H9 (cell line): Measurements from ENCODE around the gene PCSK1. TPM values are rescaled to one million over a fixed set of nuclear protein-coding genes. Genes with fewer than 3 reads are reported as not detected.

ENCODE experiments used
- DNase-seq: peaks from one replicate; pipeline ENCODE4 v3.0.0-alpha.2; 2017
- H2AFZ ChIP-seq: one replicate; pipeline ENCODE4 v1.6.1; 2013; ENCODE audit warnings: mild to moderate bottlenecking, low read length, control low read depth, moderate library complexity
- H2AK5ac ChIP-seq: 2 replicates; pipeline ENCODE4 v1.6.1; 2013; ENCODE audit warnings: low read length, control low read depth, mixed read lengths; ENCODE audit not compliant: insufficient read length
- H2BK120ac ChIP-seq: one replicate; pipeline ENCODE4 v1.6.1; 2013; ENCODE audit warnings: low read depth, mild to moderate bottlenecking, low read length, control low read depth, inconsistent platforms; ENCODE audit not compliant: poor library complexity, severe bottlenecking
- H2BK12ac ChIP-seq: 2 replicates; pipeline ENCODE4 v1.6.1; 2013; ENCODE audit warnings: low read length, control low read depth, mixed read lengths, low read depth; ENCODE audit not compliant: insufficient read length
- H2BK15ac ChIP-seq: 2 replicates; pipeline ENCODE4 v1.6.1; 2013; ENCODE audit warnings: low read depth, low read length, control low read depth
- H2BK20ac ChIP-seq: one replicate; pipeline ENCODE4 v1.6.1; 2013; ENCODE audit warnings: low read depth, mild to moderate bottlenecking, low read length, control low read depth, inconsistent platforms; ENCODE audit not compliant: poor library complexity, severe bottlenecking
- H2BK5ac ChIP-seq: 2 replicates; pipeline ENCODE4 v1.6.1; 2013; ENCODE audit warnings: low read length, control low read depth, mixed read lengths; ENCODE audit not compliant: insufficient read length
- H3K14ac ChIP-seq: 2 replicates; pipeline ENCODE4 v1.6.1; 2013; ENCODE audit warnings: low read length, control low read depth; ENCODE audit not compliant: insufficient read depth
- H3K18ac ChIP-seq: 2 replicates; pipeline ENCODE4 v1.6.1; 2013; ENCODE audit warnings: low read depth, mild to moderate bottlenecking, mixed read lengths, low read length, control low read depth; ENCODE audit not compliant: insufficient read length
- H3K23ac ChIP-seq: 2 replicates; pipeline ENCODE4 v1.6.1; 2013; ENCODE audit warnings: low read length, control low read depth, mixed read lengths, low read depth; ENCODE audit not compliant: insufficient read length
- H3K23me2 ChIP-seq: 2 replicates; pipeline ENCODE4 v1.6.1; 2013; ENCODE audit warnings: low read depth, mild to moderate bottlenecking, mixed read lengths, low read length, control low read depth; ENCODE audit not compliant: insufficient read length, poor library complexity, severe bottlenecking
- H3K27ac ChIP-seq: 2 replicates; pipeline ENCODE4 v1.5.1; 2013; ENCODE audit warnings: low read length, control low read depth, mixed read lengths, low read depth; ENCODE audit not compliant: insufficient read length
- H3K27me3 ChIP-seq: 2 replicates; pipeline ENCODE4 v1.6.1; 2013; ENCODE audit warnings: low read length, control low read depth, inconsistent platforms; ENCODE audit not compliant: insufficient read depth
- H3K4ac ChIP-seq: 2 replicates; pipeline ENCODE4 v1.6.1; 2013; ENCODE audit warnings: low read depth, mild to moderate bottlenecking, control low read depth, inconsistent platforms, low read length, moderate library complexity
- H3K4me1 ChIP-seq: 2 replicates; pipeline ENCODE4 v1.6.1; 2013; ENCODE audit warnings: low read length, control low read depth, inconsistent platforms; ENCODE audit not compliant: insufficient read depth
- H3K4me2 ChIP-seq: 2 replicates; pipeline ENCODE4 v1.6.1; 2013; ENCODE audit warnings: low read length, control low read depth, mixed read lengths; ENCODE audit not compliant: insufficient read length, insufficient read depth
- H3K56ac ChIP-seq: 2 replicates; pipeline ENCODE4 v1.6.1; 2013; ENCODE audit warnings: low read depth, mild to moderate bottlenecking, mixed read lengths, low read length, control low read depth; ENCODE audit not compliant: insufficient read length
- H3K79me1 ChIP-seq: 2 replicates; pipeline ENCODE4 v1.6.1; 2013; ENCODE audit warnings: low read depth, mild to moderate bottlenecking, moderate library complexity, low read length, control low read depth, inconsistent platforms; ENCODE audit not compliant: insufficient read depth, poor library complexity, severe bottlenecking
- H3K79me2 ChIP-seq: 2 replicates; pipeline ENCODE4 v1.6.1; 2013; ENCODE audit warnings: low read length, control low read depth, inconsistent platforms; ENCODE audit not compliant: insufficient read depth
- H3K9ac ChIP-seq: 2 replicates; pipeline ENCODE4 v1.6.1; 2013; ENCODE audit warnings: low read length, control low read depth, mixed read lengths; ENCODE audit not compliant: insufficient read length; ENCODE audit errors: extremely low read depth
- H3K9me3 ChIP-seq: one replicate; pipeline ENCODE4 v1.6.1; 2013; ENCODE audit warnings: low read depth, low read length, inconsistent platforms; ENCODE audit not compliant: control insufficient read depth
- H3T11ph ChIP-seq: one replicate; pipeline ENCODE4 v1.6.1; 2013; ENCODE audit warnings: mild to moderate bottlenecking, low read length, control low read depth, inconsistent platforms
- H4K20me1 ChIP-seq: one replicate; pipeline ENCODE4 v1.6.1; 2013; ENCODE audit not compliant: control insufficient read depth, insufficient read length, insufficient read depth
- H4K5ac ChIP-seq: 2 replicates; pipeline ENCODE4 v1.6.1; 2013; ENCODE audit warnings: low read depth, mild to moderate bottlenecking, mixed read lengths, low read length, control low read depth; ENCODE audit not compliant: insufficient read length
- H4K8ac ChIP-seq: replicated peaks from 2 replicates; pipeline ENCODE4 v1.6.1; 2013; ENCODE audit warnings: low read length, control low read depth, mixed read lengths, low read depth; ENCODE audit not compliant: insufficient read length
- H4K91ac ChIP-seq: 2 replicates; pipeline ENCODE4 v1.6.1; 2013; ENCODE audit warnings: low read depth, mild to moderate bottlenecking, moderate library complexity, mixed read lengths, low read length, control low read depth; ENCODE audit not compliant: insufficient read length
- H3K27ac Mint-ChIP-seq, 3 experiments: 2 replicates in 2 of 3; 3 replicates in 1 of 3; pipeline ENCODE4 v1.8.0; 2020 to 2021; ENCODE audit warnings: mixed read lengths in 3 of 3, mild to moderate bottlenecking in 1 of 3, moderate library complexity in 1 of 3
- H3K27me3 Mint-ChIP-seq: 2 replicates; pipeline ENCODE4 v1.8.0; 2021; ENCODE audit warnings: low read depth, mild to moderate bottlenecking, moderate library complexity, mixed read lengths
- H3K36me3 Mint-ChIP-seq, 3 experiments: 2 replicates in 2 of 3; 3 replicates in 1 of 3; pipeline ENCODE4 v1.8.0; 2020 to 2021; ENCODE audit warnings: low read depth in 3 of 3, mixed read lengths in 3 of 3; ENCODE audit not compliant: insufficient read depth in 1 of 3
- H3K4me1 Mint-ChIP-seq, 2 experiments: 2 replicates each; pipeline ENCODE4 v1.8.0; 2020; ENCODE audit warnings: mixed read lengths in 2 of 2
- H3K4me3 Mint-ChIP-seq, 2 experiments: 2 replicates in 1 of 2; 3 replicates in 1 of 2; pipeline ENCODE4 v1.8.0; 2020 to 2021; ENCODE audit warnings: mild to moderate bottlenecking in 2 of 2, mixed read lengths in 2 of 2, moderate library complexity in 1 of 2
- H3K9me3 Mint-ChIP-seq, 2 experiments: 2 replicates in 1 of 2; 3 replicates in 1 of 2; pipeline ENCODE4 v1.8.0; 2020; ENCODE audit warnings: mild to moderate bottlenecking in 2 of 2, mixed read lengths in 2 of 2, moderate library complexity in 1 of 2
- CTCF ChIP-seq: fragments of 200-600 bp; sonication (generic); conservative IDR thresholded peaks from 3 replicates; pipeline ENCODE4 v1.8.0; 2021; ENCODE audit warnings: antibody characterized with exemption, mild to moderate bottlenecking
- WGBS: extraction: QIAGEN DNeasy Blood & Tissue Kit; methylation state at CpG from one replicate; pipeline ENCODE4 v1.1.7; 2013; ENCODE audit warnings: missing lambda C conversion rate, low lambda C conversion rate, mixed read lengths; ENCODE audit not compliant: insufficient read length; ENCODE audit errors: extremely low coverage; 5-methylcytosine and 5-hydroxymethylcytosine counted together
- total RNA-seq: library from RNA; stranded (reverse); gene quantifications from 2 replicates; pipeline ENCODE4 v1.2.1, GENCODE V29; 2021

PCSK1 gene
- total RNA-seq, 1 experiment from 2014 or later, result 2.9 TPM

- no peak overlapping the region for H3K9ac ChIP-seq
- Mint-ChIP-seq H3K4me1 (peaks cover 6% of the 10 kb centered on the region in 2 experiments; a peak in 3 of 4 replicates), H3K27me3 (no peaks in the 10 kb centered on the region), H3K9me3 (no peaks in the 10 kb centered on the region), H3K27ac (no peak overlapping the region), H3K4me3 (no peak overlapping the region), H3K36me3 (no peaks in the 10 kb centered on the region)
- no peaks in the 10 kb centered on the region for H3K9me3 ChIP-seq
- no peak overlapping the region for H3K4me2 ChIP-seq
- H4K20me1 ChIP-seq, result no peaks in the 10 kb centered on the region
- no peak overlapping the region for H2BK12ac ChIP-seq
- no peak overlapping the region for H2BK120ac ChIP-seq
- no peak overlapping the region for H4K91ac ChIP-seq
- H3K23ac ChIP-seq, result no peak overlapping the region
- H3K14ac ChIP-seq, result no peak overlapping the region
- no peaks in the 10 kb centered on the region for H3K27me3 ChIP-seq
- H2AK5ac ChIP-seq, result no peak overlapping the region
- no peaks in the 10 kb centered on the region for H3K79me1 ChIP-seq
- H4K5ac ChIP-seq, result no peak overlapping the region
- no peak overlapping the region for H4K8ac ChIP-seq
- no peaks in the 10 kb centered on the region for H3K23me2 ChIP-seq
- no peak overlapping the region for H3K56ac ChIP-seq
- H3K18ac ChIP-seq, result no peak overlapping the region
- no peak overlapping the region for H3K4ac ChIP-seq
- H3K27ac ChIP-seq, result no peak overlapping the region
- no peak overlapping the region for H2BK15ac ChIP-seq
- no peak for DNase-seq
- no peaks in the 10 kb centered on the region for H3K4me1 ChIP-seq
- H2BK20ac ChIP-seq, result no peak overlapping the region
- TF ChIP-seq CTCF, result peak; percentile 73
- no CpG with 5 or more reads among the region's 6 CpGs for WGBS
- no peak overlapping the region for H3T11ph ChIP-seq
- H3K79me2 ChIP-seq, result no peaks in the 10 kb centered on the region
- H2BK5ac ChIP-seq, result no peak overlapping the region
- no peak overlapping the region for H2AFZ ChIP-seq
Observed at GRCh38 chr5:96344678-96345577, 88.1 kb downstream of the PCSK1 start.
